ENCODE data around the gene FBXL15. TPM values are rescaled to one million over a fixed set of nuclear protein-coding genes. Genes with fewer than 3 reads are reported as not detected.

The FBXL15 gene
- total RNA-seq, 1 donor from 2014 or later = 8.6 TPM

GRCh38 chr10:102438374-102438773 is 17.7 kb downstream of the FBXL15 start:
- Histone ChIP-seq H3K9me3 (ENCODE audit: insufficient read depth, low read depth, low read length) (no peaks in the 10 kb centered on the region), H2AFZ (ENCODE audit: low read depth, low read length) (no peak overlapping the region), H3K79me2 (ENCODE audit: insufficient read depth, low read length) (no peaks in the 10 kb centered on the region), H3K9ac (ENCODE audit: low read length) (no peak overlapping the region), H3K27me3 (ENCODE audit: insufficient read depth, low read length) (peaks cover 7% of the 10 kb centered on the region), H4K20me1 (ENCODE audit: insufficient read depth, low read length) (no peaks in the 10 kb centered on the region), H3K27ac (ENCODE audit: low read depth, low read length) (no peak overlapping the region), H3K36me3 (ENCODE audit: insufficient read depth, low read length) (no peaks in the 10 kb centered on the region), H3K4me3 (ENCODE audit: insufficient read depth, low read depth, low read length) (no peak overlapping the region), H3K4me1 (ENCODE audit: insufficient read depth, low read length) (peaks cover 11% of the 10 kb centered on the region), H3K4me2 (ENCODE audit: low read length) (no peak overlapping the region)
- Mint-ChIP-seq H3K27ac (ENCODE audit: unreplicated experiment) (no peak overlapping the region), H3K9me3 (ENCODE audit: unreplicated experiment) (no peaks in the 10 kb centered on the region), H3K36me3 (ENCODE audit: low read depth, unreplicated experiment) (no peaks in the 10 kb centered on the region), H3K4me3 (ENCODE audit: unreplicated experiment) (no peak overlapping the region), H3K27me3 (ENCODE audit: low read depth, unreplicated experiment) (peaks cover 12% of the 10 kb centered on the region), H3K4me1 (ENCODE audit: low read depth, unreplicated experiment) (peaks cover 6% of the 10 kb centered on the region)
- FAIRE-seq = no peak
- no peak for TF ChIP-seq CTCF (IDR thresholded peaks at IDR 0.05; ENCODE audit: insufficient read depth, low read depth, low read length)
- TF ChIP-seq EZH2 (IDR thresholded peaks at IDR 0.05; ENCODE audit: insufficient read depth, low read length) = no peak
- no peak for DNase-seq (ENCODE audit: low read depth)

GRCh38 chr10:102444851-102445250 is 24.2 kb downstream of the FBXL15 start:
- TF ChIP-seq CTCF (IDR thresholded peaks at IDR 0.05; ENCODE audit: insufficient read depth, low read depth, low read length) (no peak), EZH2 (IDR thresholded peaks at IDR 0.05; ENCODE audit: insufficient read depth, low read length) (no peak)
- Mint-ChIP-seq H3K27ac (ENCODE audit: unreplicated experiment) (no peak overlapping the region), H3K4me1 (ENCODE audit: low read depth, unreplicated experiment) (peaks cover 4% of the 10 kb centered on the region), H3K36me3 (ENCODE audit: low read depth, unreplicated experiment) (peaks cover 2% of the 10 kb centered on the region), H3K4me3 (ENCODE audit: unreplicated experiment) (no peak overlapping the region), H3K9me3 (ENCODE audit: unreplicated experiment) (no peaks in the 10 kb centered on the region), H3K27me3 (ENCODE audit: low read depth, unreplicated experiment) (peaks cover 1% of the 10 kb centered on the region)
- H2AFZ ChIP-seq (ENCODE audit: low read depth, low read length) = no peak overlapping the region
- no peak overlapping the region for H3K4me2 ChIP-seq (ENCODE audit: low read length)
- H4K20me1 ChIP-seq (ENCODE audit: insufficient read depth, low read length) = no peaks in the 10 kb centered on the region
- no peaks in the 10 kb centered on the region for H3K36me3 ChIP-seq (ENCODE audit: insufficient read depth, low read length)
- no peak for FAIRE-seq
- H3K4me1 ChIP-seq (ENCODE audit: insufficient read depth, low read length) = peaks cover 4% of the 10 kb centered on the region
- DNase-seq (ENCODE audit: low read depth) = no peak
- no peak overlapping the region for H3K4me3 ChIP-seq (ENCODE audit: insufficient read depth, low read depth, low read length)
- H3K9me3 ChIP-seq (ENCODE audit: insufficient read depth, low read depth, low read length) = no peaks in the 10 kb centered on the region
- H3K9ac ChIP-seq (ENCODE audit: low read length) = no peak overlapping the region
- H3K27ac ChIP-seq (ENCODE audit: low read depth, low read length) = no peak overlapping the region
- no peaks in the 10 kb centered on the region for H3K79me2 ChIP-seq (ENCODE audit: insufficient read depth, low read length)
- peaks cover 7% of the 10 kb centered on the region for H3K27me3 ChIP-seq (ENCODE audit: insufficient read depth, low read length)

- Mint-ChIP-seq H3K36me3 (ENCODE audit: low read depth, unreplicated experiment) (peaks cover 2% of the 10 kb centered on the region), H3K27me3 (ENCODE audit: low read depth, unreplicated experiment) (no peaks in the 10 kb centered on the region), H3K4me3 (ENCODE audit: unreplicated experiment) (peak overlapping the region; percentile 92), H3K9me3 (ENCODE audit: unreplicated experiment) (no peaks in the 10 kb centered on the region), H3K27ac (ENCODE audit: unreplicated experiment) (peak overlapping the region; percentile 53), H3K4me1 (ENCODE audit: low read depth, unreplicated experiment) (peaks cover 15% of the 10 kb centered on the region)
- FAIRE-seq (no peak), DNase-seq (ENCODE audit: low read depth) (no peak)
- Histone ChIP-seq H3K4me3 (ENCODE audit: insufficient read depth, low read depth, low read length) (peak overlapping the region; percentile 69), H3K9me3 (ENCODE audit: insufficient read depth, low read depth, low read length) (no peaks in the 10 kb centered on the region), H4K20me1 (ENCODE audit: insufficient read depth, low read length) (no peaks in the 10 kb centered on the region), H3K27ac (ENCODE audit: low read depth, low read length) (no peak overlapping the region), H2AFZ (ENCODE audit: low read depth, low read length) (peak overlapping the region; percentile 90), H3K79me2 (ENCODE audit: insufficient read depth, low read length) (no peaks in the 10 kb centered on the region), H3K9ac (ENCODE audit: low read length) (peak overlapping the region; percentile 74), H3K4me2 (ENCODE audit: low read length) (peak overlapping the region; percentile 99), H3K36me3 (ENCODE audit: insufficient read depth, low read length) (no peaks in the 10 kb centered on the region), H3K4me1 (ENCODE audit: insufficient read depth, low read length) (peaks cover 23% of the 10 kb centered on the region), H3K27me3 (ENCODE audit: insufficient read depth, low read length) (no peaks in the 10 kb centered on the region)
- TF ChIP-seq EZH2 (IDR thresholded peaks at IDR 0.05; ENCODE audit: insufficient read depth, low read length) = no peak
- no peak for TF ChIP-seq CTCF (IDR thresholded peaks at IDR 0.05; ENCODE audit: insufficient read depth, low read depth, low read length)
Observed at GRCh38 chr10:102449321-102450123, 28.9 kb downstream of the FBXL15 start.
